Brain microvascular endothelial cell (primary cell): ENCODE data around the gene GMDS.

ENCODE experiments used
- DNase-seq: peaks from one replicate; pipeline ENCODE4 v3.0.0-alpha.2; 2020
- H3K27ac ChIP-seq: fragments of 250-450 bp; sonication (Bioruptor Pico); 2 replicates; pipeline ENCODE4 v1.5.1; 2020; ENCODE audit warnings: mild to moderate bottlenecking, moderate library complexity
- H3K27me3 ChIP-seq: fragments of 250-450 bp; sonication (Bioruptor Pico); replicated peaks from 2 replicates; pipeline ENCODE4 v1.5.1; 2020; ENCODE audit warnings: mild to moderate bottlenecking
- H3K36me3 ChIP-seq: fragments of 250-450 bp; sonication (Bioruptor Pico); replicated peaks from 2 replicates; pipeline ENCODE4 v1.5.1; 2020; ENCODE audit warnings: mild to moderate bottlenecking
- H3K4me3 ChIP-seq: 2 replicates; pipeline ENCODE4 v1.5.1; 2011; ENCODE audit warnings: low read depth, mild to moderate bottlenecking, control low read depth, low read length, moderate library complexity
- in situ Hi-C: cut with HindIII; loops from 2 replicates; pipeline ENCODE4 v1.10.0; 2017; ENCODE audit warnings: low sequenced_read_pairs, low pct_ligation_motif_present
- TF ChIP-seq, protein P1 (sequence below): IDR thresholded peaks from 2 replicates; pipeline ENCODE4 v1.5.1; 2011; ENCODE audit warnings: low read depth, mild to moderate bottlenecking, moderate library complexity, low read length, control low read depth, inconsistent platforms; ENCODE audit errors: missing control alignments

GMDS gene

DNA sequence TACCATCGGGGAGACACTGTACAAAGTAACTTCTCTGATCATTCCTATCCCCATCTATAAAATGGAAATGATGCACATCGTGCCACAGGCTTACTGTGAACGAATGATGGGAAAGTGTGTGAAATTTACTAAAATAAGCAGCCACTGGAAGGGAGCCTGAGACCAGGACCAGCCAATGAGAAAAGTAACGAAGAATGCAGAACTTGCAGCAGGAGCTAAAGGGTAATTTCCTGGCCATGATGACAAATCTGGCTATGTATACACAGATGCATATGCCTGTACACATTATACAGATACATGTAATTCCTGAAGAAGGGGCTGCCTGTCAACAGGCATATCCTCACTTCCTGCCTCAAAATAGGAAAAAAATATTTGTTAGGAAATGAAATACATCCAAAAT lies 47.4 kb downstream of the GMDS start:
- Histone ChIP-seq H3K36me3 (no peaks in the 10 kb centered on the region), H3K27ac (no peak overlapping the region), H3K27me3 (no peaks in the 10 kb centered on the region), H3K4me3 (no peak overlapping the region)
- in situ Hi-C loops, result no loop called here
- DNase-seq, result no peak
- TF ChIP-seq, protein P1, sequence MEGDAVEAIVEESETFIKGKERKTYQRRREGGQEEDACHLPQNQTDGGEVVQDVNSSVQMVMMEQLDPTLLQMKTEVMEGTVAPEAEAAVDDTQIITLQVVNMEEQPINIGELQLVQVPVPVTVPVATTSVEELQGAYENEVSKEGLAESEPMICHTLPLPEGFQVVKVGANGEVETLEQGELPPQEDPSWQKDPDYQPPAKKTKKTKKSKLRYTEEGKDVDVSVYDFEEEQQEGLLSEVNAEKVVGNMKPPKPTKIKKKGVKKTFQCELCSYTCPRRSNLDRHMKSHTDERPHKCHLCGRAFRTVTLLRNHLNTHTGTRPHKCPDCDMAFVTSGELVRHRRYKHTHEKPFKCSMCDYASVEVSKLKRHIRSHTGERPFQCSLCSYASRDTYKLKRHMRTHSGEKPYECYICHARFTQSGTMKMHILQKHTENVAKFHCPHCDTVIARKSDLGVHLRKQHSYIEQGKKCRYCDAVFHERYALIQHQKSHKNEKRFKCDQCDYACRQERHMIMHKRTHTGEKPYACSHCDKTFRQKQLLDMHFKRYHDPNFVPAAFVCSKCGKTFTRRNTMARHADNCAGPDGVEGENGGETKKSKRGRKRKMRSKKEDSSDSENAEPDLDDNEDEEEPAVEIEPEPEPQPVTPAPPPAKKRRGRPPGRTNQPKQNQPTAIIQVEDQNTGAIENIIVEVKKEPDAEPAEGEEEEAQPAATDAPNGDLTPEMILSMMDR, result no peak

DNA sequence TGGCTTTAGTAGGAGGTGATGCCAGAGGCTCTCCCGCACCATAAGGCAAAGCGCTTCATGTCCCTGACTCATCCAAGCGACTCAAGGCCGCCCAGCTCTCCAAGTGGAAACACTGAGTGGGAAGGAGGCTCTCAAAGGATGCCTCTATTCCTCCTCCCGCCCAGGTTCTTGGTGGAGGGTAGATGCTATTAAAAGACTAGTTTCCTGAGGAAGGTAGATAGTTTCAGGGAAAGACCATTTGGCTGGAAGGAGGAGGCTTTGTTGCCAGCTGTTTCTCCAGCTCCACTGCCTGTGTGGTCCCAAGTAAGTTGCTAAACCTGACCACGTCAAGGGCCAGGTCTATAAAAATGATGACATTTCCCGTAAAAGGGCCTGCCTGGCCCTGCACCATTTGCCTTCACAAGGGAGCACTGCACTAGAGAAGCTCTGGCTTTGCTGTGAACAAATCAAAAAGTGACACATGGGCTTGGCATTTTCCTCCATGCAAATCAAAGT lies 48.2 kb downstream of the GMDS start:
- Histone ChIP-seq H3K27me3 (no peaks in the 10 kb centered on the region), H3K27ac (no peak overlapping the region), H3K4me3 (no peak overlapping the region), H3K36me3 (no peaks in the 10 kb centered on the region)
- peak; percentile 42 for DNase-seq
- in situ Hi-C loops, result no loop called here
- TF ChIP-seq, protein P1, result no peak

DNA sequence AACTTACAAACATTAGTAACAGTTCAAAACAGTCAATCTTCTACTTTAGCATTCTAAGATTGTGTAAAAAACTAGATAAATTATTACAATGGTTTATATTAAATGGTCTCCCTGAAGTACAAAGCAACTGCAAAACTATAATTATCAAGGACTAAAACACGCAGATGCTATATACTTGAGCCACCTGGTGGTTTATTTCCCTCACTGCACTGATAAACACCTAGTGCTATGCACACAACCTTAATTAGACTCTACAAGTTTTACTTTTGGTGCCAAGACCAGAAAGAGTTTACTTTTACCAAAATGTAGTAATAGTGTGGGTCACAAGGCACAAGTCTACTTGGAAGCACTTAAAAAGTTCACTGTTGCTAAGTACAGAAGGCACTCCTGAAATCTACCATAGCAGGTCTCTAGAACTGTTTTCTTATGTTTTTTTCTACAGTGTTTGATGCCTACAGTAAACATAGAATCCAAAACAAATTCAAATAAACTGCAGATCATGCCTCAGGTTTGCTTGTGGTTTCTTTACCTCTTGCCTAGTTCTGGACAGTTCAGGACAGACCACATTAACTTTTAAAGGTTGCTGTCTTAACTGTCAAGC lies 49.2 kb downstream of the GMDS start:
- TF ChIP-seq, protein P1, result peak; percentile 62
- DNase-seq, result peak; percentile 55

DNA sequence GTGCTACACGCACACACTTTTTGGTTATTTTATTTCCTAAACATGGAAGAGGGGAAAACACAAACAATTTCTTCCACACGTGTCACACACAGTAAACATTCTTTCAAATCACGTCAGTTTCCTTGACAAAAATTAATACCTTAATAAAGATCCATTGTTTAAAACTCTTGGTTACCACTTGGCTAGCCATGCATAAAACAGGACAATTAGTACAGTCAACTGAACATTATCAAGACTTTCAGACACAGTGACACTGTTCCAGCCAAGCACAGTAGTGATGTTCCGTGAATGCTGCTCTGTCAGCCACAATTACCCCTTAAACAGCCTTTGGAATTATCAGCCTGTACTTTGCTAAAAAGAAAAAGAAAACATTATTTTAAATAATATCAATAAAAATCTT lies 50.8 kb downstream of the GMDS start:
- in situ Hi-C loops, result no loop called here
- no peak for DNase-seq

More for the DNA sequence above, 49.2 kb downstream of the GMDS start:
- H3K4me3 ChIP-seq, result no peak overlapping the region
- no peak overlapping the region for H3K27ac ChIP-seq
- H3K36me3 ChIP-seq, result no peaks in the 10 kb centered on the region
- no peaks in the 10 kb centered on the region for H3K27me3 ChIP-seq
- in situ Hi-C loops, result no loop called here

DNA sequence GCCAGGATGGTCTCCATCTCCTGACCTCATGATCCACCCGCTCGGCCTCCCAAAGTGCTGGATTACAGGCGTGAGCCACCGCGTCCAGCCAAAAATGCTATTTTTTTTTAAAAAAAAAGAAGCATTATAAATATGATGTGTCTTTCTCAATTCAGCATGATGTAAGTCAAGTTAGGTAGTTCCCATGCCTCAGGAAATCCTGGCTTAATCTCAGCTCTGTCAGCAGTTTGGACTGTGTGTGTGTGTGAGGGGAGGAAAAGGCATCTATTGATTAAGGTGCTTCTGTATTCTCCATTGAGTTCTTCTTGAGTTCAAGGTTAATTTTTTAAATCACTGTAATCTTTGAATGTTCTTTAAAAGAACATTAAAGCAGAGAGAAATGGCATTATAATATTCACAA lies 51.5 kb downstream of the GMDS start:
- Histone ChIP-seq H3K27me3 (no peaks in the 10 kb centered on the region), H3K36me3 (no peaks in the 10 kb centered on the region), H3K4me3 (no peak overlapping the region), H3K27ac (no peak overlapping the region)
- no peak for DNase-seq
- TF ChIP-seq, protein P1, result no peak
- in situ Hi-C loops, result no loop called here

More for the DNA sequence above, 50.8 kb downstream of the GMDS start:
- no peak overlapping the region for H3K4me3 ChIP-seq
- no peaks in the 10 kb centered on the region for H3K36me3 ChIP-seq
- TF ChIP-seq, protein P1, result no peak
- H3K27me3 ChIP-seq, result no peaks in the 10 kb centered on the region
- H3K27ac ChIP-seq, result no peak overlapping the region

DNA sequence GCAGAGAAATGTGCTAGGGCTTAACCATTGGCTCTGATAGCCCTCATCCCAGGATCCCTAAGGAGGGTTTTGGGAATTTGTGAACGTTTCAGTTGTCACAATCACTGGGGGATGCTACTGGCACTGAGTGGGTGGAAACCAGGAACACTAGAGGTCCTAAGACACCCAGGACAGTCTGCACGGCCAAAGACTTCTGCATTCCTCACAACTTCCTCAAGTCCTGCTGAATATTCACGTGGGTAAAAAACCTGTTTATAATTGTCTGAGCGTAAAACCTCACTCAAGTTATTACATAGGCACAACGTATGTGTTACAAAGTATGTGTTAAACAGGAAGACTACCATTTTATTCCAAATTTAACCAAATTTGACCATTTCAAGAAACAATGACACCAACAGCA lies 52.4 kb downstream of the GMDS start:
- in situ Hi-C loops, result no loop called here
- no peaks in the 10 kb centered on the region for H3K27me3 ChIP-seq

More for the DNA sequence above, 52.4 kb downstream of the GMDS start:
- H3K4me3 ChIP-seq, result no peak overlapping the region
- DNase-seq, result no peak
- TF ChIP-seq, protein P1, result no peak
- no peak overlapping the region for H3K27ac ChIP-seq
- H3K36me3 ChIP-seq, result no peaks in the 10 kb centered on the region
